Epithelial cell of proximal tubule (primary cell): ENCODE data around the gene RABGAP1. TPM values are rescaled to one million over a fixed set of nuclear protein-coding genes. Genes with fewer than 3 reads are reported as not detected.
A peak's percentile ranks its signal among the peaks of the same experiment; 100 is the strongest.

Experiments
- DNase-seq: peaks from one replicate; pipeline ENCODE4 v3.0.0-alpha.2; 2011; ENCODE audit warnings: low read depth
- H3K4me3 ChIP-seq: 2 replicates; pipeline ENCODE4 v1.5.1; 2011; ENCODE audit warnings: low read depth, mild to moderate bottlenecking, low read length
- total RNA-seq: library from RNA; depleted of rRNA; stranded (reverse); fragments of >200 nt; gene quantifications from 2 replicates; pipeline ENCODE4 v1.2.3, GENCODE V29; 2015
- TF ChIP-seq, protein P1 (sequence below): conservative IDR thresholded peaks from 2 replicates; pipeline ENCODE4 v1.5.1; 2012; ENCODE audit warnings: low read depth, mild to moderate bottlenecking, low read length

Gene RABGAP1
- total RNA-seq, 1 donor from 2014 or later = 13.1 TPM

- TF ChIP-seq, protein P1, sequence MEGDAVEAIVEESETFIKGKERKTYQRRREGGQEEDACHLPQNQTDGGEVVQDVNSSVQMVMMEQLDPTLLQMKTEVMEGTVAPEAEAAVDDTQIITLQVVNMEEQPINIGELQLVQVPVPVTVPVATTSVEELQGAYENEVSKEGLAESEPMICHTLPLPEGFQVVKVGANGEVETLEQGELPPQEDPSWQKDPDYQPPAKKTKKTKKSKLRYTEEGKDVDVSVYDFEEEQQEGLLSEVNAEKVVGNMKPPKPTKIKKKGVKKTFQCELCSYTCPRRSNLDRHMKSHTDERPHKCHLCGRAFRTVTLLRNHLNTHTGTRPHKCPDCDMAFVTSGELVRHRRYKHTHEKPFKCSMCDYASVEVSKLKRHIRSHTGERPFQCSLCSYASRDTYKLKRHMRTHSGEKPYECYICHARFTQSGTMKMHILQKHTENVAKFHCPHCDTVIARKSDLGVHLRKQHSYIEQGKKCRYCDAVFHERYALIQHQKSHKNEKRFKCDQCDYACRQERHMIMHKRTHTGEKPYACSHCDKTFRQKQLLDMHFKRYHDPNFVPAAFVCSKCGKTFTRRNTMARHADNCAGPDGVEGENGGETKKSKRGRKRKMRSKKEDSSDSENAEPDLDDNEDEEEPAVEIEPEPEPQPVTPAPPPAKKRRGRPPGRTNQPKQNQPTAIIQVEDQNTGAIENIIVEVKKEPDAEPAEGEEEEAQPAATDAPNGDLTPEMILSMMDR = no peak
- no peak for DNase-seq
- H3K4me3 ChIP-seq = no peak overlapping the region
These were observed 179.3 kb downstream of the RABGAP1 start for GRCh38 chr9:123120131-123120530.

DNA sequence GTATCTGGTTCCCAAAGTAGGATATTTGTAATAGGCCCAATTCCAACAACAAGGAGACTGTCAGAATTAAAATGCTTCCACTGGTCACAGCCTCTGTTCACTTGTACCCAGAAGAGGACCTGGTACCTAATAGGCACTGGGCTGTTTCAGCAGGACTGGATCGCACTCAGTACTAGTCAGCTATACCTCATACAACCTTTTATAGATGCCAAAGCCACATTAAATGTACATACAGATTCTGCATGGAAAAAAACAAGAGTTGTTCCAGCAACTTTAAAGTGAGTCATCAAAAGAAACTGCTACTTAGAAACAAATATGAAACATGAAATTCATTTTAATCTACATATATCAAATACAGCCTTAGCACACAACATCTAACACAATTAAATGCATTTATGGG, 180.1 kb downstream of the RABGAP1 start:
- TF ChIP-seq, protein P1 = no peak
- DNase-seq = no peak

GRCh38 chr9:123121457-123121856, 180.6 kb downstream of the RABGAP1 start:
- no peak overlapping the region for H3K4me3 ChIP-seq
- peak; percentile 56 for DNase-seq
- TF ChIP-seq, protein P1 = no peak

More for the DNA sequence above, 180.1 kb downstream of the RABGAP1 start:
- H3K4me3 ChIP-seq = no peak overlapping the region

GRCh38 chr9:123127512-123128075, 186.8 kb downstream of the RABGAP1 start:
- DNase-seq = no peak
- H3K4me3 ChIP-seq = no peak overlapping the region
- TF ChIP-seq, protein P1 = no peak

DNA sequence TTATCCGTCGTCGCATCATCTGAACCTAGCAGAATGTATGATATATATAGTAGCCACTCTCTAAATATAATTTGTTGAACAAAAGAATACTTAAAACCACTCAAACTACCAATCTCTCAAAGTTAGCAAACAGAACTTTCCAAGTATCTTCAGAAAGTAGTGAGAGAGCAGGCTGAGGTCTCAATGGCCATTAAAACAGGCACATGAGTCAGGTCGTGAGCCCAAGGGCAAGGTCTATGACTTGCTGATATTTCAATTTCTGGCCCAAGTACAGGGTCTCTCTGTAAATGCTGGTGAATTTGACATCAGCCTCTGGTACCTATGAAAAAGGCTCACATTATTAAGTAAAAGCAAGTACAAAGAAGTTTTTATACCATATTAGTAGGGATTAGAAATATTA, 187.8 kb downstream of the RABGAP1 start:
- H3K4me3 ChIP-seq = no peak overlapping the region
- no peak for DNase-seq
- TF ChIP-seq, protein P1 = no peak

GRCh38 chr9:123129423-123129822, 188.6 kb downstream of the RABGAP1 start:
- no peak for DNase-seq
- TF ChIP-seq, protein P1 = no peak
- H3K4me3 ChIP-seq = no peak overlapping the region

DNA sequence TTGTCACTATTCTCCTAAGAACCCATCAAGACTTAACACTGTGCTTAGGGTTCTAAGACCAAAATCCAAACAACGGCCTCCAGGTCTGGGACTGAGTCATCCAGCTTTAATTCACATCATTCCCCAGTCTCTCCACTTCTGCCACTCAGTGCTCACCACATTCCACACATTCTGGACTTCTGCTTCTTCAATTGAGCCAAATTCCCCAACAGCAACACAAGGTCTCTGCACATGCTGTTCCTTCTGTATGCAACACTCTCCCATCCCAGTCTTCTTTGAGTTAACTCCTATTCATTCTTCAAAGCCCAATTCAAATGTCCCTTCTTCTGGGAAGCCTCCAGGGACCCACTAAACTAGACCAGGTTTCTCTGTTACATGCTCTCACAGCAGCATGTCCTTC, 190.4 kb downstream of the RABGAP1 start:
- TF ChIP-seq, protein P1 = no peak
- H3K4me3 ChIP-seq = no peak overlapping the region
- DNase-seq = peak; percentile 44
